Measurements from ENCODE around the gene KMT5C. TPM values are rescaled to one million over a fixed set of nuclear protein-coding genes. Genes with fewer than 3 reads are reported as not detected.
"Not testable (repeated sequence)": the region's sequence is repeated elsewhere in the genome, so short reads cannot be mapped to it uniquely, and the experiment has no call there.

The KMT5C gene
- total RNA-seq, 1 donor from 2014 or later: 6.8 TPM

- DNase-seq (ENCODE audit: low spot score): no peak
These were observed 23.0 kb upstream of the KMT5C start for GRCh38 chr19:55316646-55317045.

GRCh38 chr19:55319785-55320184 is 19.9 kb upstream of the KMT5C start:
- no peak for DNase-seq (ENCODE audit: low spot score)

GRCh38 chr19:55320844-55321419 is 18.7 kb upstream of the KMT5C start:
- no peak for DNase-seq (ENCODE audit: low spot score)

GRCh38 chr19:55321466-55322137 is 18.1 kb upstream of the KMT5C start:
- no peak for DNase-seq (ENCODE audit: low spot score)

- DNase-seq (ENCODE audit: low spot score): no peak
These were observed 17.3 kb upstream of the KMT5C start for GRCh38 chr19:55322204-55322885.

GRCh38 chr19:55324662-55325061 is 15.0 kb upstream of the KMT5C start:
- DNase-seq (ENCODE audit: low spot score): no peak

GRCh38 chr19:55325172-55325571 is 14.5 kb upstream of the KMT5C start, which contains the start of gene TMEM150B:
Gene TMEM150B (minus strand): TSS chr19:55325341. CDS start chr19:55321036, 4,305 bp downstream.
- no peak for DNase-seq (ENCODE audit: low spot score)

- DNase-seq (ENCODE audit: low spot score): not testable (repeated sequence)
These were observed 10.8 kb upstream of the KMT5C start for GRCh38 chr19:55328774-55329318.

GRCh38 chr19:55329791-55330190 is 9.9 kb upstream of the KMT5C start:
- DNase-seq (ENCODE audit: low spot score): not testable (repeated sequence)

GRCh38 chr19:55333870-55334269 is 5.8 kb upstream of the KMT5C start:
- DNase-seq (ENCODE audit: low spot score): no peak

- no peak for DNase-seq (ENCODE audit: low spot score)
These were observed 3.6 kb upstream of the KMT5C start for GRCh38 chr19:55336101-55336500.

- no peak for DNase-seq (ENCODE audit: low spot score)
These were observed 460 bp downstream of the KMT5C start for GRCh38 chr19:55339889-55340783.

GRCh38 chr19:55340784-55341147 is 1.1 kb downstream of the KMT5C start:
- DNase-seq (ENCODE audit: low spot score): no peak

GRCh38 chr19:55341171-55341588 is 1.5 kb downstream of the KMT5C start:
- no peak for DNase-seq (ENCODE audit: low spot score)

GRCh38 chr19:55341595-55342531 is 2.2 kb downstream of the KMT5C start:
- no peak for DNase-seq (ENCODE audit: low spot score)

GRCh38 chr19:55344444-55344843 is 4.8 kb downstream of the KMT5C start:
- no peak for DNase-seq (ENCODE audit: low spot score)

- no peak for DNase-seq (ENCODE audit: low spot score)
These were observed 5.6 kb downstream of the KMT5C start for GRCh38 chr19:55345101-55345817.

- DNase-seq (ENCODE audit: low spot score): no peak
These were observed 6.4 kb downstream of the KMT5C start for GRCh38 chr19:55345818-55346724.
